Smooth muscle cell (in vitro differentiated cells): ENCODE data around the gene DTNB. TPM values are rescaled to one million over a fixed set of nuclear protein-coding genes. Genes with fewer than 3 reads are reported as not detected.
"Not testable (repeated sequence)": the region's sequence is repeated elsewhere in the genome, so short reads cannot be mapped to it uniquely, and the experiment has no call there.

ENCODE experiments used
- DNase-seq: peaks from one replicate; lab custom pipeline; 2025; ENCODE audit not compliant: unreplicated experiment; lab: John Stamatoyannopoulos, UW
- H2AFZ ChIP-seq: fragments of 200-600 bp; sonication (generic); 2 replicates; pipeline ENCODE4 v1.6.0; 2016; ENCODE audit warnings: antibody characterized with exemption, low read depth, mild to moderate bottlenecking
- H3F3A ChIP-seq: fragments of 200-600 bp; sonication (generic); 2 replicates; pipeline ENCODE4 v1.6.0; 2017; ENCODE audit warnings: antibody characterized with exemption, low read depth
- H3K27ac ChIP-seq: fragments of 200-600 bp; sonication (generic); 2 replicates; pipeline ENCODE4 v1.5.1; 2016; ENCODE audit warnings: low read depth, mild to moderate bottlenecking
- H3K27me3 ChIP-seq: fragments of 200-600 bp; sonication (generic); 2 replicates; pipeline ENCODE4 v1.6.1; 2016; ENCODE audit warnings: low read depth, mild to moderate bottlenecking
- H3K36me3 ChIP-seq: fragments of 200-600 bp; sonication (generic); 2 replicates; pipeline ENCODE4 v1.5.1; 2016; ENCODE audit warnings: low read depth
- H3K4me1 ChIP-seq: fragments of 200-600 bp; sonication (generic); 2 replicates; pipeline ENCODE4 v1.5.1; 2016; ENCODE audit warnings: low read depth
- H3K4me2 ChIP-seq: fragments of 200-600 bp; sonication (generic); 2 replicates; pipeline ENCODE4 v1.6.0; 2016; ENCODE audit warnings: mild to moderate bottlenecking
- H3K4me3 ChIP-seq: fragments of 200-600 bp; sonication (generic); 2 replicates; pipeline ENCODE4 v1.5.1; 2016; ENCODE audit warnings: mild to moderate bottlenecking
- H3K79me2 ChIP-seq: fragments of 200-600 bp; sonication (generic); 2 replicates; pipeline ENCODE4 v1.6.0; 2016; ENCODE audit warnings: low read depth, mild to moderate bottlenecking
- H3K9ac ChIP-seq: fragments of 200-600 bp; sonication (generic); 2 replicates; pipeline ENCODE4 v1.6.0; 2016; ENCODE audit warnings: low read depth
- H3K9me3 ChIP-seq: fragments of 200-600 bp; sonication (generic); replicated peaks from 2 replicates; pipeline ENCODE4 v1.5.1; 2016; ENCODE audit warnings: low read depth
- H4K20me1 ChIP-seq: fragments of 200-600 bp; sonication (generic); 2 replicates; pipeline ENCODE4 v1.6.0; 2016; ENCODE audit warnings: low read depth
- WGBS: methylation state at CpG from one replicate; pipeline ENCODE4 v1.1.7; 2016; ENCODE audit warnings: low lambda C conversion rate; 5-methylcytosine and 5-hydroxymethylcytosine counted together
- polyA plus RNA-seq: library from polyadenylated mRNA; unstranded; fragments of >200 nt; fragmentation: Nextera tagmentation; extraction: Ambion mirVana; gene quantifications from 2 replicates; pipeline ENCODE4 v1.2.1, GENCODE V29; 2016
- total RNA-seq: library from RNA; depleted of rRNA; stranded (reverse); fragments of >200 nt; gene quantifications from 2 replicates; pipeline ENCODE4 v1.2.3, GENCODE V29; 2014
- TF ChIP-seq, protein P1 (sequence below): fragments of 200-600 bp; sonication (generic); IDR thresholded peaks from 2 replicates; pipeline ENCODE4 v1.5.1; 2017; ENCODE audit warnings: borderline replicate concordance, mild to moderate bottlenecking, antibody characterized with exemption; ENCODE audit not compliant: insufficient read depth, poor library complexity, severe bottlenecking

The DTNB gene
- total and polyA plus RNA-seq, 2 experiments from 2014 or later: 4.9 to 5.4 TPM

DNA sequence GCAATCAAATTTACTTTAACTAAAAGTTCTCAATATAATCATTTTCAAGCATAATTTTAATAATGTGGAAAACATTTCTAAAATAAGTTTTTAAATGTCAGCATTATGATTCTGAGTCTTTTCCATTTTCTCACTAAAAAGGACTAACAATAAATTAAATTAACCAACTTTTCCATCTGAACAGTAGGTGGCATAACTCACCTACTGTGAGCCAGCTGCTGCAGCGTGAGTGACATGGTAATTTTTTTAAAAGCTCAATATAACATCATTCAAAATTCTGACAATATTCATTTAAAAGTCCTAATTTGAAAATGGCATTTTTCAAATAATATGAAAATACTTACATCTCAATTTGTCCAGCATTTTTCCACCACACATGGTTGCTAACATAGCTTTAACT, 66.5 kb downstream of the DTNB start:
- no peaks in the 10 kb centered on the region for H3K9me3 ChIP-seq
- WGBS: 32% methylated on average over 1 of the region's 1 CpG

DNA sequence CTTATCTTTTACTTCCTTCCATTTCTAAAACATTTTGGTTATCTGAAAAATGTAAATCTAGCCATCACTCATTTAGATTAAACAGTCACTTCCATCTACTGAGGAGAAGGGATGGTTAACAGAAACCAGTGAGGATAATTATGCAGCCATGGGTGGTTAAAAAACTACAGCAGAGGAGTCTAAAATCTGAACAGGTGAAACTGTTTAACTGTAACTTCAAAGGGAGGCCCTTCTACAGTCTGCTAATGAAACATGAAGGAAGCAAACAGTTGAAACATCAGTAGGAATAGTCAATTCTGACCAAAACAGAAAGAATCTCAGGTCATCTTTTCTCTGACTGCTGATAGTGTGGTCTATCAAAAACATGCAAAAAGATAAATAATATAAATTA, 71.0 kb downstream of the DTNB start:
- no peak overlapping the region for H3K9ac ChIP-seq
- no peak overlapping the region for H3K4me2 ChIP-seq
- DNase-seq: no peak
- no peaks in the 10 kb centered on the region for H3K9me3 ChIP-seq
- TF ChIP-seq, protein P1, sequence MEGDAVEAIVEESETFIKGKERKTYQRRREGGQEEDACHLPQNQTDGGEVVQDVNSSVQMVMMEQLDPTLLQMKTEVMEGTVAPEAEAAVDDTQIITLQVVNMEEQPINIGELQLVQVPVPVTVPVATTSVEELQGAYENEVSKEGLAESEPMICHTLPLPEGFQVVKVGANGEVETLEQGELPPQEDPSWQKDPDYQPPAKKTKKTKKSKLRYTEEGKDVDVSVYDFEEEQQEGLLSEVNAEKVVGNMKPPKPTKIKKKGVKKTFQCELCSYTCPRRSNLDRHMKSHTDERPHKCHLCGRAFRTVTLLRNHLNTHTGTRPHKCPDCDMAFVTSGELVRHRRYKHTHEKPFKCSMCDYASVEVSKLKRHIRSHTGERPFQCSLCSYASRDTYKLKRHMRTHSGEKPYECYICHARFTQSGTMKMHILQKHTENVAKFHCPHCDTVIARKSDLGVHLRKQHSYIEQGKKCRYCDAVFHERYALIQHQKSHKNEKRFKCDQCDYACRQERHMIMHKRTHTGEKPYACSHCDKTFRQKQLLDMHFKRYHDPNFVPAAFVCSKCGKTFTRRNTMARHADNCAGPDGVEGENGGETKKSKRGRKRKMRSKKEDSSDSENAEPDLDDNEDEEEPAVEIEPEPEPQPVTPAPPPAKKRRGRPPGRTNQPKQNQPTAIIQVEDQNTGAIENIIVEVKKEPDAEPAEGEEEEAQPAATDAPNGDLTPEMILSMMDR: no peak
- H4K20me1 ChIP-seq: no peaks in the 10 kb centered on the region
- H3K4me1 ChIP-seq: no peaks in the 10 kb centered on the region
- no peak overlapping the region for H2AFZ ChIP-seq
- no peak overlapping the region for H3K27ac ChIP-seq
- H3F3A ChIP-seq: no peaks in the 10 kb centered on the region
- H3K36me3 ChIP-seq: no peaks in the 10 kb centered on the region
- H3K79me2 ChIP-seq: no peaks in the 10 kb centered on the region
- H3K4me3 ChIP-seq: no peak overlapping the region
- no peaks in the 10 kb centered on the region for H3K27me3 ChIP-seq

More for the DNA sequence above, 66.5 kb downstream of the DTNB start:
- no peaks in the 10 kb centered on the region for H3K27me3 ChIP-seq
- H3K4me1 ChIP-seq: no peaks in the 10 kb centered on the region
- H3K9ac ChIP-seq: no peak overlapping the region
- no peak overlapping the region for H3K4me3 ChIP-seq
- no peaks in the 10 kb centered on the region for H4K20me1 ChIP-seq
- no peaks in the 10 kb centered on the region for H3K36me3 ChIP-seq
- H3K27ac ChIP-seq: no peak overlapping the region
- no peak overlapping the region for H3K4me2 ChIP-seq
- no peaks in the 10 kb centered on the region for H3F3A ChIP-seq
- DNase-seq: no peak
- TF ChIP-seq, protein P1: peak; percentile 50
- no peak overlapping the region for H2AFZ ChIP-seq
- no peaks in the 10 kb centered on the region for H3K79me2 ChIP-seq

DNA sequence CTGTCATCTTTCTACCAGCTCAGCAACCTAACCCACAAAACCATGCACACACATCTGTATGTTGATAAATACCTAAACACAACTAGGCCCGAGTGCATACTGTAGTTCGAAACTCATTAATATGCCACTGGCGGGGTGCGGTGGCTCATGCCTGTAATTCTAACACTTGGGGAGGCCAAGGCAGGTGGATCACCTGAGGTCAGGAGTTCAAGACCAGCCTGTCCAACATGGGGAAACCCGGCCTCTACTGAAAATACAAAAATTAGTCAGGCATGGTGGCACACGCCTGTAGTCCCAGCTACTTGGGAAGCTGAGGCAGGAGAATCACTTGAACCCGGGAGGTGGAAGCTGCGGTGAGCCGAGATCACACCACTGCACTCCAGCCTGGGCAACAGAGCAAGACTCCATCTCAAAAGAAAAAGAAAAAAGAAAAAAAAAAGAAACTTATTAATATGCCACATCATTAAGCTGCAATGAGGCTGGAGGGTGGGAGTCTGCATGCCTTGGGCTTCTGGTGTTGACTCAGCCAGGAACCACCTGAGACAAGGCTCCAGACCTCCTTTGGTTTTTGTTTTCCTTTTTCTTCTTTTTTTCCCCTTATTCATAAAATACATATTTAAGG, 71.6 kb downstream of the DTNB start:
- H3K36me3 ChIP-seq, H3K27me3 ChIP-seq, H3K9ac ChIP-seq, H3K79me2 ChIP-seq, H4K20me1 ChIP-seq, H3K27ac ChIP-seq, H3K4me1 ChIP-seq, H2AFZ ChIP-seq, H3F3A ChIP-seq, H3K9me3 ChIP-seq, H3K4me2 ChIP-seq, H3K4me3 ChIP-seq, DNase-seq: not testable (repeated sequence)
- 97% methylated on average over 9 of the region's 9 CpGs for WGBS

DNA sequence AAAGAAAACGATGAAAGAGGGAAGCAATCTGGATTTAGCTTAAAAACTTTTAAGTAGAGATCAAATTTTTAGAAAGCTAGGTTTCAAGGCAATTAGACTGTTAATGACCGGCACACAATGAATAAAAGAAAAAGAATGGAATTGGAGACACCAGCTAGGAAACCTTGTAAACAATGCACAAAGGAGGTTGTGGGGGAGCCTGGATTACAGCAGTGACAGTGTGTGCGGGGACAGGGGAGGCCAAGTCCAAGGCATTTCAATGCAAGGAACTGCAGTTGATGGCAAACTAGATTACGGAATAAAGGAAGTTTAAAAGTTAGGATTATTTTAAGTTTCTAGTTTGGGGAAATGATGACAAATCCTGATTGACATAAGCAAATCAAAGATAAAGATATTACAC, 74.5 kb downstream of the DTNB start:
- no peak overlapping the region for H3K27ac ChIP-seq
- no peaks in the 10 kb centered on the region for H3K79me2 ChIP-seq
- no peaks in the 10 kb centered on the region for H3K9me3 ChIP-seq
- H2AFZ ChIP-seq: no peak overlapping the region
- H3K36me3 ChIP-seq: no peaks in the 10 kb centered on the region
- H3K4me1 ChIP-seq: no peaks in the 10 kb centered on the region
- H3K4me3 ChIP-seq: no peak overlapping the region
- WGBS: 96% methylated on average over 4 of the region's 4 CpGs
- no peak for DNase-seq
- H3F3A ChIP-seq: no peaks in the 10 kb centered on the region
- H3K27me3 ChIP-seq: no peaks in the 10 kb centered on the region
- H3K9ac ChIP-seq: no peak overlapping the region
- H4K20me1 ChIP-seq: no peaks in the 10 kb centered on the region
- H3K4me2 ChIP-seq: no peak overlapping the region
- TF ChIP-seq, protein P1: no peak
